WTC11 (cell line): ENCODE measurements around the gene SMLR1. TPM values are rescaled to one million over a fixed set of nuclear protein-coding genes. Genes with fewer than 3 reads are reported as not detected.

Experiments
- ATAC-seq: fragments of 200-7000 bp; cut with Tn5 transposase; 2 replicates; pipeline ENCODE4 v1.10.0; 2021; ENCODE audit warnings: mild to moderate bottlenecking, moderate library complexity
- Bru-seq: library from RNA; stranded (reverse); fragments of 400-500 nt; gene quantifications from one replicate; lab custom pipeline; 2021; lab: Mats Ljungman, UMichigan
- CTCF ChIA-PET: fragments of 300-600 bp; sonication (Branson Sonifier 250); formaldehyde crosslinking; loops from one replicate; lab custom pipeline; 2021; ENCODE audit warnings: antibody characterized with exemption; lab: Charles Lee
- POLR2A ChIA-PET: fragments of 350-600 bp; sonication (Branson Sonifier 250); formaldehyde crosslinking; loops from one replicate; lab custom pipeline; 2021; ENCODE audit warnings: antibody characterized with exemption; lab: Charles Lee
- DNase-seq: peaks from one replicate; pipeline ENCODE4 v3.0.0; 2021; ENCODE audit warnings: low spot score
- H3K27ac Mint-ChIP-seq: 2 replicates; pipeline ENCODE4 v1.8.0; 2021; ENCODE audit warnings: mixed read lengths
- H3K27me3 Mint-ChIP-seq: 2 replicates; pipeline ENCODE4 v1.8.0; 2021; ENCODE audit warnings: low read depth, mild to moderate bottlenecking, moderate library complexity, mixed read lengths
- H3K36me3 Mint-ChIP-seq: 2 replicates; pipeline ENCODE4 v1.8.0; 2021; ENCODE audit warnings: mixed read lengths
- H3K4me1 Mint-ChIP-seq: 2 replicates; pipeline ENCODE4 v1.8.0; 2022; ENCODE audit warnings: mixed read lengths
- H3K4me3 Mint-ChIP-seq: 2 replicates; pipeline ENCODE4 v1.8.0; 2021; ENCODE audit warnings: mild to moderate bottlenecking, moderate library complexity, mixed read lengths
- H3K9me3 Mint-ChIP-seq: 2 replicates; pipeline ENCODE4 v1.8.0; 2021; ENCODE audit warnings: mixed read lengths
- FOXP1 ChIP-seq: sonication (generic); formaldehyde crosslinking; IDR thresholded peaks from 2 replicates; pipeline ENCODE4 v1.8.0; 2022; ENCODE audit warnings: missing genetic modification reagents, mild to moderate bottlenecking, moderate library complexity, borderline replicate concordance
- GABPB1 ChIP-seq: sonication (generic); formaldehyde crosslinking; IDR thresholded peaks from 2 replicates; pipeline ENCODE4 v1.8.1; 2023; ENCODE audit warnings: mild to moderate bottlenecking, missing genetic modification reagents
- NFE2L1 ChIP-seq: sonication (generic); formaldehyde crosslinking; IDR thresholded peaks from 2 replicates; pipeline ENCODE4 v1.8.1; 2023; ENCODE audit warnings: missing genetic modification reagents
- OVOL2 ChIP-seq: fragments of 250-450 bp; sonication (Bioruptor Pico); IDR thresholded peaks from 2 replicates; pipeline ENCODE4 v1.9.0; 2021; ENCODE audit warnings: mild to moderate bottlenecking, borderline replicate concordance
- RELA ChIP-seq: sonication (generic); formaldehyde crosslinking; IDR thresholded peaks from 2 replicates; pipeline ENCODE4 v1.8.1; 2022; ENCODE audit warnings: missing genetic modification reagents, mild to moderate bottlenecking, borderline replicate concordance
- RORB ChIP-seq: fragments of 250-450 bp; sonication (Bioruptor Pico); IDR thresholded peaks from 2 replicates; pipeline ENCODE4 v1.9.0; 2021; ENCODE audit warnings: mild to moderate bottlenecking
- SOX15 ChIP-seq: fragments of 250-450 bp; sonication (Bioruptor Pico); IDR thresholded peaks from 2 replicates; pipeline ENCODE4 v1.9.0; 2021; ENCODE audit warnings: mild to moderate bottlenecking
- ZNF121 ChIP-seq: sonication (generic); formaldehyde crosslinking; IDR thresholded peaks from 2 replicates; pipeline ENCODE4 v1.8.0; 2023; ENCODE audit warnings: missing genetic modification reagents
- ZNF232 ChIP-seq: sonication (generic); formaldehyde crosslinking; IDR thresholded peaks from 2 replicates; pipeline ENCODE4 v1.8.0; 2022; ENCODE audit warnings: mild to moderate bottlenecking, missing genetic modification reagents
- ZNF423 ChIP-seq: fragments of 250-450 bp; sonication (Bioruptor Pico); IDR thresholded peaks from 2 replicates; pipeline ENCODE4 v2.1.2; 2022; ENCODE audit warnings: mild to moderate bottlenecking, moderate library complexity
- long read RNA-seq, 3 experiments: library from RNA in 1 of 3; library from capped mRNA in 1 of 3; library from polyadenylated mRNA in 1 of 3; unstranded in 2 of 3; stranded (forward) in 1 of 3; transcript quantifications; one replicate each; pipeline ENCODE4 v2.0.0, GENCODE V29; 2021
- total RNA-seq: library from RNA; stranded (reverse); gene quantifications from 3 replicates; pipeline ENCODE4 v1.2.3, GENCODE V29; 2021
- TF ChIP-seq, protein P1 (sequence below): fragments of 200-600 bp; IDR thresholded peaks from 2 replicates; pipeline ENCODE4 v1.8.0; 2022; ENCODE audit warnings: antibody characterized with exemption
- TF ChIP-seq, protein P2 (sequence below): sonication (generic); formaldehyde crosslinking; IDR thresholded peaks from 2 replicates; pipeline ENCODE4 v1.8.0; 2022; ENCODE audit warnings: mild to moderate bottlenecking, missing genetic modification reagents
- TF ChIP-seq, protein P3 (sequence below): fragments of 250-450 bp; sonication (Bioruptor Pico); IDR thresholded peaks from 2 replicates; pipeline ENCODE4 v1.8.0; 2021; ENCODE audit warnings: mild to moderate bottlenecking
- TF ChIP-seq, protein P4 (sequence below): fragments of 250-450 bp; sonication (Bioruptor Pico); IDR thresholded peaks from 2 replicates; pipeline ENCODE4 v1.9.0; 2021; ENCODE audit warnings: mild to moderate bottlenecking
- TF ChIP-seq, protein P5 (sequence below): sonication (generic); formaldehyde crosslinking; IDR thresholded peaks from 2 replicates; pipeline ENCODE4 v1.8.0; 2023; ENCODE audit warnings: missing genetic modification reagents, mild to moderate bottlenecking, borderline replicate concordance

SMLR1 gene
- total RNA-seq (not detected in 3 replicates), Bru-seq, nascent RNA (not detected)
- long read RNA-seq, experiment 1 = 0 reads
- long read RNA-seq, experiment 2 = 0 reads
- long read RNA-seq, experiment 3 = 0 reads

DNA sequence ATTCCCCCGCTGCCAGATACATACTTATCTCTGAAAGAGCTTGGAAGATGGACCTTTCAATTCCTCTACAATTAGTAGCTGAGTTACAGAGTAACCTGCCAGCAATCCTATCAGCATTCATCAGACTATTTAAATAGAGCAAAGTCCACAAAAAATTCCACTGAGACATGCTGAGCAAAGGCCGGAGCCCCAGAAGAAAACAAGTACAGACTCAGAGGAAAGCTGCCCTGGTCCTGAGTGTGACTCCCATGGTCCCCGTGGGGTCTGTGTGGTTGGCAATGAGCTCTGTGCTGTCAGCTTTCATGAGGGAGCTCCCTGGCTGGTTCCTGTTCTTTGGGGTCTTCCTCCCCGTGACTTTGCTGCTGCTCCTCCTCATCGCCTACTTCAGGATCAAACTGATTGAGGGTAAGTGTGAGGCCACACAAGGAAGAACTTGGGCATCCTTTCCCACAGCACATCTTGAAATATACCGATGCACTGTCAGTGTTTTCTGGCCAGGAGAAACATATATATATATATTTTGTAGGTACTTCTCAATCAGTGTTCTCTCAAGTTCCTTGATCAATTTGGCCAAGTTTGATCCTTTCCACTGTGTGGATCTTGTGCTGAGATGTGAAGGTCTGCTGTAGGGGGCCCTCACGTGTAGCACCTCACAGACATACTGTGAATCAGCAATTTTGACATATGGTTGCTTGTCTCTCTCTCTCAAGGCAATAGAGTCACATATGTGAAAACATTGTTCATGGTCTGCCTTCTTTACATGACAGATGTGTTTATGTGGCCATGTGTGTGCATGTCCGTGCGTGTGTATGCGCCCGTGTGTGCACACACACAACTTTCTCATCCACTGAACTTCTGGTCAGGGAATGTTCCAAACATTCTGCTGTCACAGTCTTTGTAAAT is at the start of gene SMLR1:
SMLR1 (plus strand) TSS at position 160 of the 903 bp plus-strand sequence; CDS start at position 168, 8 bp downstream.
- DNase-seq (no peak), ATAC-seq (no peak)
- H3K4me3 Mint-ChIP-seq = no peak within 1 kb of the TSS
- peaks cover 19% of the 10 kb centered on the region for H3K4me1 Mint-ChIP-seq
- peak; percentile 50; the same call in 1 of the 2 replicates for TF ChIP-seq GABPB1 (CRISPR knock-in tag)
- no peak for TF ChIP-seq ZNF423
- no peak within 1 kb of the TSS; the same call in 1 of the 2 replicates for H3K27ac Mint-ChIP-seq
- CTCF ChIA-PET = no interaction called here
- no peaks in the 10 kb centered on the region for H3K27me3 Mint-ChIP-seq
- no peaks in the 10 kb centered on the region for H3K36me3 Mint-ChIP-seq
- POLR2A ChIA-PET = no interaction called here
- H3K9me3 Mint-ChIP-seq = peaks cover 8% of the 10 kb centered on the region

DNA sequence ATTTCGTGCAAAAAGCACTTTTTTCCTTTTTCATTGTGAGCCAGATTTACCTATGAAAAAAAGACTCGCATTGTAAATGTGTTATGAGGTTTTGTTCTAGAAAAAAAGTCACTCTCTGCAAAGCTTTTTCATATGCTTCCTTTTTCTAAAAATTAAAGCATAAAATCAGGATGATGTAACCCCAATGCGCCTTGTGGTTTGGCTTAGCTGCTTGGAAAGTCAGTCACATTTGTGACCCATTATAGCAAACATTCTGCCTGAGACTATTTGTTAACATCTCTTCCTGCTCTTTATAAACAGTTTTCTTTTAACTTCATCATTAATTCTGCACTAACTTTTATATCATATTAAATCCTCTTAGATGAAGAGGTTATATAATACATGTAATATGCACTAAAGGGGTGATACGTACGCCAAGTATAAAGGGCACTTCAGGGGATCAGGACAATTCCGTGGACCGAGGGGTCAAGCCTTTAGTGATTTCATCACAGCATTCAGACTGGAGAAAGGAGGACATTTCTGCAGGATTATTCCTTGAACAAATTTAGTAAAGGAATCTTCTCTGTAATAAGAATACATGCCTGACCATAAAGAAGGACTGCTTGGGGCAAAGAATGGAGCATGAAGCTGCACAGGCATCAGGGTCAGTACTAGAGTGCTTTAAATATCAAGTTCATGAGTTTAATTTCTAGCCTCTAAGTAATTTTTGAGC is 48.1 kb upstream of the SMLR1 start:
- POLR2A ChIA-PET = no interaction called here
- peaks cover 10% of the 10 kb centered on the region for H3K9me3 Mint-ChIP-seq
- no peaks in the 10 kb centered on the region for H3K27me3 Mint-ChIP-seq
- ATAC-seq = no peak
- TF ChIP-seq NFE2L1 (CRISPR knock-in tag) = no peak
- TF ChIP-seq FOXP1 (CRISPR knock-in tag) = no peak
- TF ChIP-seq ZNF121 (CRISPR knock-in tag) = no peak
- TF ChIP-seq, protein P1, sequence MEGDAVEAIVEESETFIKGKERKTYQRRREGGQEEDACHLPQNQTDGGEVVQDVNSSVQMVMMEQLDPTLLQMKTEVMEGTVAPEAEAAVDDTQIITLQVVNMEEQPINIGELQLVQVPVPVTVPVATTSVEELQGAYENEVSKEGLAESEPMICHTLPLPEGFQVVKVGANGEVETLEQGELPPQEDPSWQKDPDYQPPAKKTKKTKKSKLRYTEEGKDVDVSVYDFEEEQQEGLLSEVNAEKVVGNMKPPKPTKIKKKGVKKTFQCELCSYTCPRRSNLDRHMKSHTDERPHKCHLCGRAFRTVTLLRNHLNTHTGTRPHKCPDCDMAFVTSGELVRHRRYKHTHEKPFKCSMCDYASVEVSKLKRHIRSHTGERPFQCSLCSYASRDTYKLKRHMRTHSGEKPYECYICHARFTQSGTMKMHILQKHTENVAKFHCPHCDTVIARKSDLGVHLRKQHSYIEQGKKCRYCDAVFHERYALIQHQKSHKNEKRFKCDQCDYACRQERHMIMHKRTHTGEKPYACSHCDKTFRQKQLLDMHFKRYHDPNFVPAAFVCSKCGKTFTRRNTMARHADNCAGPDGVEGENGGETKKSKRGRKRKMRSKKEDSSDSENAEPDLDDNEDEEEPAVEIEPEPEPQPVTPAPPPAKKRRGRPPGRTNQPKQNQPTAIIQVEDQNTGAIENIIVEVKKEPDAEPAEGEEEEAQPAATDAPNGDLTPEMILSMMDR = no peak
- TF ChIP-seq, protein P2, sequence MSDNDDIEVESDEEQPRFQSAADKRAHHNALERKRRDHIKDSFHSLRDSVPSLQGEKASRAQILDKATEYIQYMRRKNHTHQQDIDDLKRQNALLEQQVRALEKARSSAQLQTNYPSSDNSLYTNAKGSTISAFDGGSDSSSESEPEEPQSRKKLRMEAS (CRISPR knock-in tag) = no peak
- TF ChIP-seq, protein P3, sequence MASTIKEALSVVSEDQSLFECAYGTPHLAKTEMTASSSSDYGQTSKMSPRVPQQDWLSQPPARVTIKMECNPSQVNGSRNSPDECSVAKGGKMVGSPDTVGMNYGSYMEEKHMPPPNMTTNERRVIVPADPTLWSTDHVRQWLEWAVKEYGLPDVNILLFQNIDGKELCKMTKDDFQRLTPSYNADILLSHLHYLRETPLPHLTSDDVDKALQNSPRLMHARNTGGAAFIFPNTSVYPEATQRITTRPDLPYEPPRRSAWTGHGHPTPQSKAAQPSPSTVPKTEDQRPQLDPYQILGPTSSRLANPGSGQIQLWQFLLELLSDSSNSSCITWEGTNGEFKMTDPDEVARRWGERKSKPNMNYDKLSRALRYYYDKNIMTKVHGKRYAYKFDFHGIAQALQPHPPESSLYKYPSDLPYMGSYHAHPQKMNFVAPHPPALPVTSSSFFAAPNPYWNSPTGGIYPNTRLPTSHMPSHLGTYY = no peak
- TF ChIP-seq, protein P4, sequence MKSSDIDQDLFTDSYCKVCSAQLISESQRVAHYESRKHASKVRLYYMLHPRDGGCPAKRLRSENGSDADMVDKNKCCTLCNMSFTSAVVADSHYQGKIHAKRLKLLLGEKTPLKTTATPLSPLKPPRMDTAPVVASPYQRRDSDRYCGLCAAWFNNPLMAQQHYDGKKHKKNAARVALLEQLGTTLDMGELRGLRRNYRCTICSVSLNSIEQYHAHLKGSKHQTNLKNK = no peak
- TF ChIP-seq OVOL2 (CRISPR knock-in tag) = no peak
- TF ChIP-seq SOX15 = no peak
- no peak for TF ChIP-seq RELA (CRISPR knock-in tag)
- TF ChIP-seq RORB = no peak
- TF ChIP-seq, protein P5, sequence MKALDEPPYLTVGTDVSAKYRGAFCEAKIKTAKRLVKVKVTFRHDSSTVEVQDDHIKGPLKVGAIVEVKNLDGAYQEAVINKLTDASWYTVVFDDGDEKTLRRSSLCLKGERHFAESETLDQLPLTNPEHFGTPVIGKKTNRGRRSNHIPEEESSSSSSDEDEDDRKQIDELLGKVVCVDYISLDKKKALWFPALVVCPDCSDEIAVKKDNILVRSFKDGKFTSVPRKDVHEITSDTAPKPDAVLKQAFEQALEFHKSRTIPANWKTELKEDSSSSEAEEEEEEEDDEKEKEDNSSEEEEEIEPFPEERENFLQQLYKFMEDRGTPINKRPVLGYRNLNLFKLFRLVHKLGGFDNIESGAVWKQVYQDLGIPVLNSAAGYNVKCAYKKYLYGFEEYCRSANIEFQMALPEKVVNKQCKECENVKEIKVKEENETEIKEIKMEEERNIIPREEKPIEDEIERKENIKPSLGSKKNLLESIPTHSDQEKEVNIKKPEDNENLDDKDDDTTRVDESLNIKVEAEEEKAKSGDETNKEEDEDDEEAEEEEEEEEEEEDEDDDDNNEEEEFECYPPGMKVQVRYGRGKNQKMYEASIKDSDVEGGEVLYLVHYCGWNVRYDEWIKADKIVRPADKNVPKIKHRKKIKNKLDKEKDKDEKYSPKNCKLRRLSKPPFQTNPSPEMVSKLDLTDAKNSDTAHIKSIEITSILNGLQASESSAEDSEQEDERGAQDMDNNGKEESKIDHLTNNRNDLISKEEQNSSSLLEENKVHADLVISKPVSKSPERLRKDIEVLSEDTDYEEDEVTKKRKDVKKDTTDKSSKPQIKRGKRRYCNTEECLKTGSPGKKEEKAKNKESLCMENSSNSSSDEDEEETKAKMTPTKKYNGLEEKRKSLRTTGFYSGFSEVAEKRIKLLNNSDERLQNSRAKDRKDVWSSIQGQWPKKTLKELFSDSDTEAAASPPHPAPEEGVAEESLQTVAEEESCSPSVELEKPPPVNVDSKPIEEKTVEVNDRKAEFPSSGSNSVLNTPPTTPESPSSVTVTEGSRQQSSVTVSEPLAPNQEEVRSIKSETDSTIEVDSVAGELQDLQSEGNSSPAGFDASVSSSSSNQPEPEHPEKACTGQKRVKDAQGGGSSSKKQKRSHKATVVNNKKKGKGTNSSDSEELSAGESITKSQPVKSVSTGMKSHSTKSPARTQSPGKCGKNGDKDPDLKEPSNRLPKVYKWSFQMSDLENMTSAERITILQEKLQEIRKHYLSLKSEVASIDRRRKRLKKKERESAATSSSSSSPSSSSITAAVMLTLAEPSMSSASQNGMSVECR (CRISPR knock-in tag) = no peak
- no peak for TF ChIP-seq ZNF232 (CRISPR knock-in tag)
- H3K4me3 Mint-ChIP-seq = no peak overlapping the region
- no peak overlapping the region for H3K27ac Mint-ChIP-seq
- no peak for DNase-seq
- CTCF ChIA-PET = no interaction called here
- H3K36me3 Mint-ChIP-seq = no peaks in the 10 kb centered on the region
- no peaks in the 10 kb centered on the region for H3K4me1 Mint-ChIP-seq
